HT1080 (cell line): Measurements from ENCODE around the gene SLC8A3. TPM values are rescaled to one million over a fixed set of nuclear protein-coding genes. Genes with fewer than 3 reads are reported as not detected.

Source experiments
- DNase-seq: peaks from one replicate; pipeline ENCODE4 v3.0.0-alpha.2; 2015; ENCODE audit warnings: low read depth
- total RNA-seq: library from RNA; depleted of rRNA; stranded (reverse); fragments of >200 nt; shearing (Covaris generic); gene quantifications from 2 replicates; pipeline ENCODE4 v1.2.3, GENCODE V29; 2014

The SLC8A3 gene
- total RNA-seq, 1 experiment from 2014 or later, result 0.03 TPM

GRCh38 chr14:70180718-70181117 is 8.0 kb downstream of the SLC8A3 start:
- no peak for DNase-seq

GRCh38 chr14:70177081-70177800 is 11.5 kb downstream of the SLC8A3 start:
- no peak for DNase-seq

DNA sequence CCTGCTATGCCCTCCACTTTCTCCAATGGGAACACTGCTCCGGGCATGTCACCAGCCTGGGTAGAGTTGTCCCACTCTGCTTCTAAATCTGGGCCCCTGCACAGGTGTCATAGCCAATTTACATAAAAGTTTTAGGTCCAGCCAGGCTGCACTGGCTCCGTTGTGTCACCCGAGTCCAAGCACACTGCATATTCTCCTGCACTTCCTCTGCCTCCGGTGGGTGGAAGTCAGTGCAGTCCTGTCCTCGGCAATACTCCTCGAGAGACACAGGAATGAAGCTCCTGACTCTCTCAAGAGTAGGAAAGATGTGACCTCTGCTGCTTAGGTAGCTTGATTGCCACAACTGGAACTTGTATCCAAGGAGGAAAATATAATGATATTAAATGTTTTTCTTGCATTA is 15.2 kb downstream of the SLC8A3 start:
- no peak for DNase-seq

DNA sequence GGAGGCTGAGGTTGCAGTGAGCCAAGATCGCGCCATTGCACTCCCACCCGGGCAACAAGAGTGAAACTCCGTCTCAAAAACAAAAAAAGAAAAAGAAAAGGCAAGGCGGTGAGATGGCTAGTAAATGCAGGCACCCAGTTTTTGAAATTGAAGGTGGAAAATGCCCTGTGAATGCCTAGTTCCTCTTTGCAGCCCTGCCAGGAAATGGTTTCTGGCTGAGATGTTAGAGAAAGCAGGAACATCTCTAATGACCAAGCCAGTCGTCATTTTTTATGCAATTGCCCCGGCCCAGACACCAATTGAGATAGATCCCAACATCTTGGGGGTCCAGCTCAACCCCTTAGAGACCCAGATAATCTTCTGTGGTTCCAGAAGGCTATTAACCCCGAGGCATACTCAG is 17.0 kb downstream of the SLC8A3 start:
- no peak for DNase-seq

GRCh38 chr14:70170976-70171375 is 17.8 kb downstream of the SLC8A3 start:
- no peak for DNase-seq

GRCh38 chr14:70168406-70168805 is 20.3 kb downstream of the SLC8A3 start:
- no peak for DNase-seq

DNA sequence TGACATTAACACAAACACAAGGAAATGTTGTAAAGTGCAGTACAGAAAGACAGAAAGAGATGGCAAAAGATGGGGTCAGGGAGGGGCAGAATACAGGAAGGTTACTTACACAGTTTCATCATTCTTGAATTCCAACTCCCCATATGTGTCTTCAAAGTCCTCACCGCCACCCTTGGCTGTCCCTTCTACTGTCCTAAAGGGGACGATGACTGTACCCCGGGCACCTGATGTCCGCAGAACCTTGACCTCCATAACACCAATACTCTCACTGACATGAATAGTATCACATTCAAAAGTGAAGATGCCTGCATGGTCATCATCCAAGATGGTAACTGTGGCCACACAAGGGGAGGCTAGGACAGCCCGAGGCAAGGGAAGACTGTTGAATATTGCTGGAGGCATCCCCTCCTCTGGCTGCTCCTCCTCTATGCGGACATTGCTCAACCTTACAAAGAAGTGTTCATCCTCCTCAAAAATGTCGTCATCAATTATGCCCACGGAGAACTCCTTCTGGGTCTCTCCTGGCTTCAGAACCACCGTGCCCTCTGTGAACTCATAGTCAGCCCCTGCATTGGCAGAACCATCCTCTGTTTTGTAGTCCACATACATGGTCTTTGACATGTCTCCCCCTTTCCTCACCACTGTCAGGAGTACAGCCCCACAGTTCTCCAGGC is 22.1 kb downstream of the SLC8A3 start:
- DNase-seq, result no peak

- no peak for DNase-seq
Observed at GRCh38 chr14:70162358-70162757, 26.4 kb downstream of the SLC8A3 start.

GRCh38 chr14:70156592-70156991 is 32.2 kb downstream of the SLC8A3 start:
- DNase-seq, result no peak

GRCh38 chr14:70152704-70153103 is 36.0 kb downstream of the SLC8A3 start:
- DNase-seq, result no peak

- DNase-seq, result no peak
Observed at GRCh38 chr14:70152081-70152480, 36.7 kb downstream of the SLC8A3 start.

DNA sequence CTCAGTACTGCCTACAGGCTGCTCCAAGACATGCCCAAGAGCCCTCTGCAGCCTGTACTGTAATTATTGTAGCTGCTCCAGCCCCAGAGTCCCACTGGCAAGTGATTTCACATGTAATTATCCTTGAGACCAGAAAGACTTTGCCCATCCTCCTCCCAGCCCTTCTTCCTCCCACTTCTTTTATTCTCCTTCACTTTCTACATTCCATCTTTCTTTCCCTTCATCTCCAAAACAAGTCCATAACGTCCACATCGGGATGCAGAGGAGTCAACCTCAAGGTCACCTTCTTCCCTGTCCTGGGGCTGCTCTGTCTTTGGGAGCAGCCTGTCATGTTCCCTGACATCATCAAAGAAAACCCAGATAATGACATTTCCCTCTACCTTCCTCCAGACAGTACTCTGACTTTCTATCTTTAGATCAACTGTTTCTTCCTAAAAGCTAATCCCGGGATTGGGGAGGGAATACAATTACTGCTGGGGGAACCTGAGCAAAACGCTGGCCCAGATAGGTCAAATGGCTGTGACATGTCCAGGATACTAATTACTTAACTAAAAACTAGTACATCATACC is 39.1 kb downstream of the SLC8A3 start:
- DNase-seq, result no peak

DNA sequence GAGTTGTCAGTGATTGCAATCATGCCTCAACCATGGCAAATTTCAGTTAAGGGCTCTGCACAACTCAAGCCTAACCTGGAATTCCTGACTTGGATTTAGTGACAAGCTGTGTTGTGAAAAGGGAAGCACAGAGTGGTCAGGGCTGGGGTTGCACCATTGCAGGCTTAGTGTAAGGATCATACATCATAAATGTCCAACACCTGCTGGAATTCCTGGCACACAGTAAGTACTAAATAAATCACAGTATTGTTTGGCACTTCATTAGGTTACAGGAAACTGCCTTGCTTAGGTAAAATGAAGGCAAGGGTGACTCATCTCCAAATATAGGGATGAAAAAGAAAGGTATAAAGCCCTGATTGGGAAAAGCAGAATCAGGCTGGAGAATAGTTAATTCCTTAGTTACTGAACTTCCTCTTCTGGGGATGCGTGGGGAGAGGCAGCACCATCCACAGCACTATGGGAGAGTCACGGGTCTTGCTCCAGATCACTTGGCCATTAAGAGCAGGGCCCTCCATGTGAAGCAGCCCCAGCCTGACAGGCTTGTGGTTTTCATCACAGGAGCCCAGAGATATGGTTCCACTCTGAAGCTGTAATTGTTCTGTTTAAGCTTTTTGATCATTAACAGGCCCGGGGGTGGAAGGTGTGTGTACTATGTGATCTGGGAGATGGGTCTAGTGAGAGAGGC is 39.7 kb downstream of the SLC8A3 start:
- no peak for DNase-seq

DNA sequence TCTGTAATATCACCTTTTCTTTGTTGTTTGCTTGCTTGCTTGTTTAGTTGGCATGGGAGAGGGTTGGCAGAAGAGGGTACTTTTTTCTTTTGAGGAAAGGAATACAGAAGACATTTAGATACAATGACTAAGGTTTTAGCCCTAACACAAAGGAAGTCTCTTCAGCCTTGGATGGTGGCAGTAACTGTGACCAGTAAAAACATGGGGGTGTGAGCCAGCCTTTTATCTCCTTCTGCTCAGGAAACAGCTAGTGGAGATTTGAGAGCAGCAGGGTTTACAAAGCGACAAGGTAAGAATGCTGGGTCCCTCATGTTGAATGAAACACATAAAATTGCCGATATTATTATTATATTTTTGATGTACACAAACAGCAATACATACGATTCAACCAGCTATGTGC is 40.4 kb downstream of the SLC8A3 start:
- no peak for DNase-seq

DNA sequence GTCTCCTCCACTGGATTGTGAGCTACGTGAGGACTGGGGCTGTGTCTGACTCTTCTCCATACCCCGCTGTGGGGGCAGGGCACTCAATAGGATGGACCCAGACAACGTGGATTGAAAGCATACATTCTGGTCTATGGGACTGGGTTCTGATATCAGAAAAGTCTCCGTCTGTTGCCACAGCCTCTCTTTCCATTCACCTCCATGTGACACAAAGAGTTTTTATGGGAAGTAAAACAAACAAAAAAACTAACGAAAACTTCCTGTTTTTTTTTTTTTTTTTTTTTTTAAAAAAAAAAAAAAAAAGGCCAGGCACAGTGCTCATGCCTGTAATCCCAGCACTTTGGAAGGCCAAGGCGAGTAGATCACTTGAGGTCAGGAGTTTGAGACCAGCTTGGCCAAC is 44.7 kb downstream of the SLC8A3 start:
- DNase-seq, result no peak

DNA sequence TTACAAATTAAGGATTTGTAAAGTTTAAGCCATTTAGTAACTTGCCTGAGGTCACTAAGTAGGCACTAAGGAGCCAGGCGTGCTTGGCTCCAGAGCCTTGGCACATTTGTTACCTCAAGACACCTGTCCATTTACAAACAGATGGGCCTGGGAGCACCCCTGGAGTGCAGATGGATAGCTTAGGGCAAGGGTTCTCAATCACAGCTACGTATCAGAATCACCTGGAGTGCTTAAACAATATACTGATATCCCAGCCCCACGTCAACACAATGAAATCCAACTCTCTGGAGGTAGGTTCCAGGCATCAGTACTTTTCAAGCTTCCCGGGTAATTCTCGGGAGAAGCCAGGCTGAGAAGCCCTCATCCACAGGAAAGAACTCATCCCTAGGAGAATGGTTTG is 45.4 kb downstream of the SLC8A3 start:
- DNase-seq, result no peak

GRCh38 chr14:70140614-70141013 is 48.1 kb downstream of the SLC8A3 start:
- no peak for DNase-seq

DNA sequence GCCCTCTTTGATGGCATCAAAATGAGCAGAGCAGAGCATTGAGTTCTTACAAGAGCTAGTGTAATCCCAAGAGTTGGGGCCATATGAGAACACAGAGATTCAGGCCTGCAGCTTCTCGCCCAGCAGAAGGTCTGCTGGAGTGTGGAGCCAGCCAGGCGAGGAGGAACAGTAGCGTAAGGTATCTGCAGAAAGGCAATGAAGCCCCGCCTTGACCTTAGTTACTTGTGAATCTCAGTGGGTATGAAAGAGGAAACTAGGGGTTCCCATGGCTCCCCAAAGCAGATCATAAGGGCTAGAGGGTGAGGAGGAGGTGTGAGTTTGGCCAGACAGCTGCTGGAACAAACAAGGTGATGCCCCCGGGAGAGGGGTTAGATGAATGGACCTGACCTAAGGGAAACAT is 49.4 kb downstream of the SLC8A3 start:
- DNase-seq, result no peak

DNA sequence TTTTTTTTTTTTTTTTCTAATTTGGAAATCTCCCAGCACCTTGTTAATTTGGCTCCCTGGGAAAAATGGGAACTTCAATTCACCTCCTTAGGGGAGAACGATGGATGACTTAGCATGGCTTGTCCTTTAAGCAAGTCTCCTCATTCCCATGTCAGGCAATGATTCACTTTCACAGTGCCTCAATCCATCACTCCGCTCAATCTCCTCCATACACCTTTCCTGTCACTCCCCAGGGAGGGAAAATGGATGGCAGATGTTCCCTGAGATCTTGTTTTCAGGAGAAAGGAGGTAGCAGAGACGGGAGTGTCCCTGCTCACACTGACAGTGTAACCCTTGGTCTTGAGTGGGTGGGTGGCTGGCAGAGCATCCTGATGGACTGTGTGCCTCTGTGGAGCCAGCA is 51.0 kb downstream of the SLC8A3 start:
- no peak for DNase-seq

DNA sequence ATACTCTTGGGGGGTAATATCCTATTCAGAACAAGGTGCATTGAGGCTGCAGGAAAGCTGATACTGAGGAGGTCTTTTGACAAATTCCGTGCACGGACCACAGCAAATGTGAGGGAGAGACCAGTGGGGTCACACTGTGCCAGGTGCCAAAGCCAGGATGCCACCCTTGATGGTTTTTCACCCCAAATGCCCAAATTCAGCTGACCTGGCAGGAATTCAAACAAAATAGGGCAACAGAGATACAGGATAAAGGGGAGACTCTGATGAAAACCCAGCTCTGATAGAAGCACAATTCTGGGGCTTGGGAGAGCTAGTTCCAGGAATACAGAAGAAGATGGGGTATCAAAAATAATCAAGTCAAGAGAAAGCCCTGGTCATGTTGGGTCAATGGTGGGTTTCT is 55.3 kb downstream of the SLC8A3 start:
- no peak for DNase-seq

GRCh38 chr14:70130482-70130881 is 58.3 kb downstream of the SLC8A3 start:
- DNase-seq, result no peak

GRCh38 chr14:70127186-70127585 is 61.6 kb downstream of the SLC8A3 start:
- no peak for DNase-seq
